Subcutaneous adipose tissue (tissue), 4 donors: ENCODE measurements around the gene CATSPER3. TPM values are rescaled to one million over a fixed set of nuclear protein-coding genes. Genes with fewer than 3 reads are reported as not detected.

Experiments
- total RNA-seq, 4 donors: library from RNA; depleted of rRNA; stranded (reverse); fragments of >200 nt; gene quantifications; one replicate each; pipeline ENCODE4 v1.1.0, GENCODE V29; 2016
- TF ChIP-seq, protein P1 (sequence below): fragments of 450-650 bp; IDR thresholded peaks from one replicate; pipeline ENCODE4 v1.5.1; 2016; ENCODE audit warnings: low read depth, mild to moderate bottlenecking, control low read depth, antibody characterized with exemption, moderate library complexity

CATSPER3 gene
- total RNA-seq, 4 donors from 2014 or later = 0.34 to 0.98 TPM; not detected in 2

DNA sequence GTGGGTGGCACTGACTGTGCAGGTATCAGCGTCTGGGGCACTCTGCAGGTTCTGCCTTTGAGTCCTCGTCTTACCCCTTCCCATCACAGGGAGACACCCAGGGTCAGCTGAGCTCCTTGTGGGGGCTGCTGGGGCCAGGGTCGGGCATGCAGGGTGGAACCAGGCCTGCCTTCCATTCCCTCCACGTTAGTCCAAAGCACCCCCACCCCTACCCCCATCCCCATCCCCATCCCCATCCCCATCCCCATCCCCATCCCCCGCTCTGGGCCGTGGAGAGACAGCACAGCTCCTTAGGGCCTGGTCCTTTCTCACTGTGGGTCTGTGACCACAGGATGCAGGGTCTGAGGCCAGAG lies 67.9 kb downstream of the CATSPER3 start:
- TF ChIP-seq, protein P1, sequence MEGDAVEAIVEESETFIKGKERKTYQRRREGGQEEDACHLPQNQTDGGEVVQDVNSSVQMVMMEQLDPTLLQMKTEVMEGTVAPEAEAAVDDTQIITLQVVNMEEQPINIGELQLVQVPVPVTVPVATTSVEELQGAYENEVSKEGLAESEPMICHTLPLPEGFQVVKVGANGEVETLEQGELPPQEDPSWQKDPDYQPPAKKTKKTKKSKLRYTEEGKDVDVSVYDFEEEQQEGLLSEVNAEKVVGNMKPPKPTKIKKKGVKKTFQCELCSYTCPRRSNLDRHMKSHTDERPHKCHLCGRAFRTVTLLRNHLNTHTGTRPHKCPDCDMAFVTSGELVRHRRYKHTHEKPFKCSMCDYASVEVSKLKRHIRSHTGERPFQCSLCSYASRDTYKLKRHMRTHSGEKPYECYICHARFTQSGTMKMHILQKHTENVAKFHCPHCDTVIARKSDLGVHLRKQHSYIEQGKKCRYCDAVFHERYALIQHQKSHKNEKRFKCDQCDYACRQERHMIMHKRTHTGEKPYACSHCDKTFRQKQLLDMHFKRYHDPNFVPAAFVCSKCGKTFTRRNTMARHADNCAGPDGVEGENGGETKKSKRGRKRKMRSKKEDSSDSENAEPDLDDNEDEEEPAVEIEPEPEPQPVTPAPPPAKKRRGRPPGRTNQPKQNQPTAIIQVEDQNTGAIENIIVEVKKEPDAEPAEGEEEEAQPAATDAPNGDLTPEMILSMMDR = no peak

DNA sequence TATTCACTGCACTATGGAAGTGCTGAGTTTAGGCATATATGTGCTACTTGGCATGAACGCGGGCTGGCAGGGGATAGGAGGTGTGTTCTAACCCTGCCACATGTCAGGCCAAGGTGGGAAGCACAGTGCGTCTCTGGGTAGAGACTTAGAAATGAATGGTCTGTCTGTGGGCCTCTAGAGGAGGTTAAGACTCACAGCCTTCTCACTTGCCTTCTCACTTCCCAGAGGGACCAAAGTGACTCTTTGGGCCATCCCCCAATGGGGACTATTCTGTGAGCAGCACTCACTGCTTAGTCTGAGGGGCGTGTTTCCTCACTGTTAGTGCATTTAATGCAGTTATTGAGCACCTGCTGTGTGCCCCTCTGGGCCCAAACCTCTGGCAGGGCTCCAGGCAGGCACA lies 68.7 kb downstream of the CATSPER3 start:
- TF ChIP-seq, protein P1 = no peak

DNA sequence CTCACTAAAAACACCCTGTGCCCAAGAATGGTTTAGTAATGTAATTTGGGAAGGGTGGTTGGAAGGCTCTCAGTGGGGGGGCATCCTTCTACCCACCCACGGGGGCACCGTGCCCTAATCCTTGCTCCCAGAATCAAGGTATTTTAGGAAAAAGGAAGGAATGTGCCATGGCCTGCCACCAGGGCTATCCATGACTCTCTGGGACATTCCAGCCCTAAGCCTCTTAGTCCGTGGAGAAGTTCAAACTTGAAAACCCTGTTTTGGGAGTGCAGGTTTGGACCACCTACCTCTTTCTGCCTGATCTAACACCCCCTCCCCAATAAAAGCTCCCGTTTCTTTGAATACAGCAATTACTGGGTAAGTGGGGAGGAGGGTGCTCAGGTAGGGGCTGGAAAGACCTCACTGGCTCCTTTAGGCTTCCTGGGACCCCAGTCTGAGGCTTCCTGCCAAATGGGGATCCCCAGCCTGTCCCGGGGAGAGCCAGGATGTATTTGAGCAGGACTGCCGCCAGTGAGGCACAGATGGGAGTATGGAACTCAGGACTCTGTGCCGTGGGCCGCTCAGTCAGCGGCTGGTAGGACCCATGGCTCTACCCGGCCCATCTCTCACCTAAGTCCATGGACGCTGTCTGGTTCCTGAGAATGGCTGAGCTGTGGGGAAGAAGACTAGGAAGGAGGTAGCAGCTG lies 70.0 kb downstream of the CATSPER3 start:
- TF ChIP-seq, protein P1 = no peak

DNA sequence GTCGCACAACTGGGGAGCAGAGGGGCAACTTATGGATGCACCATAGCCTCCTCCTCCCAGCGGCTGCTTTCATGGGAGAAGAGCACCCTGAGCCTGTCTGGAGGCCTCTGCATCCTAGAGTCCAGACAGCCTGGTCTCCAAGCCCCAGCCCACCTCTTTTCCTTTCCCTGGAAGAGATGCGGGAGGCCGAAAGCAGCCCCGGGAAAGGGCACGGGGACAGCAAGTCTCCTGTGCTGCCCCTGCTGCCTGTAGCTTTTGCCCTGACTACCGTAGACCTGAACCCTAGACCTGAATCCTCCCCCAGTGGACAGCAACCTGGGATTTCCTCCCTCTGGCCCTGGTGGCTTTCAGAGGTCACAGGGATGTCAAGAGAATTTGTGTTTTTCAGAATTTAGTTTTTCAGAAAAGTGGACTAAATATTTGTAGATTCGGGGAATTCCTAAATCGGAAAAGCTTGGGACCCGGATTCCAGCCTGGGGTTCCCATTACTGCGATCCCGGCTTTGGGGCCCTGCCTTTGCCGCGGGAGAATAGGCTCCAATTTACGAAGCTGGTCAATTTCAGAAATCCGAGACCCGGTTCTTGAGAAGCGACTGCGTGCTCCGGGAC lies 70.6 kb downstream of the CATSPER3 start:
- TF ChIP-seq, protein P1 = no peak

DNA sequence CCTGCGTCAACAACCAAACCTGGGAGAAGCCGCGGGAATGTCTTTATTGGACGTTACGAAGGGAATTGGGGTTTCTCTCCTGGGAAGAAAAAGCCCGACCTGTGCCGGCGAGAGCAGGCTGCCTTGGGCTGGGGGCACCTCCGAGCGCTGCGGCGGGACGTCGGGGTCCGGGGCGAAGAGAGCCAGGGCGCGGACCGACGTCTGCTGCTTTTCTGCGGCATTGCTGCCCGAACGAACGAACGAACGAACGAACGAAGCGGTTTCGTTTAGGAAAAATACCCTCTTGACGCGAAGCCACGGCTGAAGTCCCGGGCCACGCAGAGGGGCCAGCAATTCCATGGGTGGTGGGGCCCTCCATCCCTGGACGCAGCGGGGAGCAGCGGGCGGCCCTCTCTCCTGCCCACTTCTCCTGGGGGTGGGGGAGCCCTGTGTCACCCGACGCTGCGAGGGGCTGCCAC lies 71.1 kb downstream of the CATSPER3 start:
- TF ChIP-seq, protein P1 = no peak

DNA sequence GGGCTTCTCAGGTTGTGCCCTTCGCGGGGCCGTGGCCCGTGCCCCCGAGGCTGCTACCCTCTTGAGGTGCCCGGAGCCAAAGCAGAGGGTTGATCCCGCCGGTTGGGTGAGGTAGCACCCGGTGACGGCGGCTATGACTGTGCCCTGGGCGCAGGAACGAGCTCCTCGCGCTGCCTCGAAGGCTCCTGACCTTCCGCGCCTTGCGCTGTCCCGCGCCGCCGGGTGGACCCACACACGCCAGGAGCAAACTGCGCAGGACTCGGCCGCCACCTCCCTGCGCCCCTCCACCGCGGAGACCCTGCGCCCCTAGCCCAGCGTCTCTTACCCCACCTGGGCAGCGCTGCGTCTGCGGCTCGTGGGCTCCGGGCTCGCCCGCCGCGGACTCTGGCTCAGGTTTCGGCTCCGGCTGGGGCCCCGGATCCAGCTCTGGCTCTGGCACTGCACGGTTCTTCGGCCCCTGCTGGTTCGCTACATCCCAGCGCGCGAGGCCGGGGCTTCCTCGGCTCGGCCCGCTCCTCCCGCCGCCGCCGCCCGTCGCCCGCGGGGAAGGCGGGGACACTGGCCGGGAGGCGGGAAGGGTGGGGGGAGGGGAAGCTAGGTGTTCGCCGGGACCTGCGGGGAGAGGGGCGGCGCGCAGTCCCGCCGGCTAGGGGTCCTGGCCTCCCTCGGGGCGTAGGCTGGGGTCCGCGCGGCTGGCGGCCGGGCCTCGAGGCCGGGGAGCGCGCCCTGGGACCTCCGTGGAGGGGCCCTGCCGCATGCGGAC lies 71.7 kb downstream of the CATSPER3 start:
- TF ChIP-seq, protein P1 = no peak

DNA sequence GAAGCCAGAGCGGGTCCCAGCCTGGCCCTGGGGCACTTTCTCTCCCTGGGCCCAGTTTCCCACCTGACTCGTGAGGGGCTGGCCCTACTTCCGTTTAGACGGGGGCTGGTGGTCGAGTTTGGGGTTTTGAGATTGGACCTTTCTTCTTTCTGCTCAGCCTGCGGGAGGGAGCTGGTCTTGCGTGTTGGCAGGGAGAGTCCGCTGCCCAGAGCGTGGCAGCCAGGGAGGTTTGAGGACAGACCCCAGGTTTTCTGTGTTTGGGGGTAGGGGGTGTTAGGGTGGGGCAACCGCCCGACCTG lies 72.3 kb downstream of the CATSPER3 start:
- TF ChIP-seq, protein P1 = no peak
